HepG2 (cell line): ENCODE results near the gene SFI1. TPM values are rescaled to one million over a fixed set of nuclear protein-coding genes. Genes with fewer than 3 reads are reported as not detected.
A peak's percentile ranks its signal among the peaks of the same experiment; 100 is the strongest.

Source experiments
- ATAC-seq: fragments of 200-7000 bp; cut with Tn5 transposase; 3 replicates; pipeline ENCODE4 v1.9.1; 2020; ENCODE audit warnings: mild to moderate bottlenecking, moderate library complexity
- BruUV-seq: library from RNA; stranded (reverse); fragments of 400-500 nt; replicated peaks from 2 replicates; lab custom pipeline; 2021; lab: Mats Ljungman, UMichigan
- CTCF ChIA-PET: fragments of 300-600 bp; formaldehyde crosslinking; extraction: SDS; loops from one replicate; lab custom pipeline; 2021; ENCODE audit warnings: low total read pairs, inconsistent platforms, low intra/inter-chr PET ratio; lab: Yijun Ruan, JAX
- POLR2A ChIA-PET: fragments of 350-600 bp; sonication (Branson Sonifier 250); formaldehyde crosslinking; loops from one replicate; lab custom pipeline; 2020; ENCODE audit warnings: antibody characterized with exemption, inconsistent platforms; lab: Yijun Ruan, JAX
- DNase-seq: peaks from one replicate; pipeline ENCODE4 v3.0.0-alpha.2; 2015; ENCODE audit warnings: low spot score
- FAIRE-seq: peaks from 3 replicates; lab custom pipeline; 2011; peaks lifted over from hg19 to GRCh38; lab: Jason Lieb, UNC
- H2AFZ ChIP-seq: one replicate; pipeline ENCODE4 v1.6.1; 2011; ENCODE audit warnings: low read length, inconsistent platforms
- H3K27ac ChIP-seq: fragments of 300-600 bp; 3 replicates; pipeline ENCODE4 v1.8.0; 2011; ENCODE audit warnings: mixed run types, mild to moderate bottlenecking, mixed read lengths, low read length, inconsistent platforms; ENCODE audit not compliant: insufficient read depth; ENCODE audit errors: extremely low read length
- H3K27me3 ChIP-seq, 2 experiments: fragments of 200-600 bp in 1 of 2; 2 replicates in 1 of 2; 3 replicates in 1 of 2; pipeline versions ENCODE4 v1.6.0 to v1.8.0; 2011; ENCODE audit warnings: low read length in 2 of 2, mild to moderate bottlenecking in 2 of 2, moderate library complexity in 2 of 2, inconsistent platforms in 1 of 2; ENCODE audit not compliant: insufficient read depth in 2 of 2, control insufficient read depth in 1 of 2
- H3K36me3 ChIP-seq, 2 experiments: fragments of 200-600 bp in 1 of 2; replicated peaks in 1 of 2; 2 replicates in 1 of 2; 3 replicates in 1 of 2; pipeline versions ENCODE4 v1.5.1 to v1.8.0; 2011; ENCODE audit warnings: low read length in 2 of 2, inconsistent platforms in 1 of 2; ENCODE audit not compliant: insufficient read depth in 2 of 2, control insufficient read depth in 1 of 2
- H3K4me1 ChIP-seq: 2 replicates; pipeline ENCODE4 v1.5.1; 2012; ENCODE audit warnings: low read length, inconsistent platforms; ENCODE audit not compliant: insufficient read depth
- H3K4me2 ChIP-seq: 2 replicates; pipeline ENCODE4 v1.6.0; 2011; ENCODE audit warnings: low read depth, low read length, inconsistent platforms
- H3K4me3 ChIP-seq, 3 experiments: fragments of 200-600 bp in 1 of 3; sonication (generic), shearing (Covaris generic) in 1 of 3; replicated peaks in 1 of 3; 2 replicates each; pipeline ENCODE4 v1.5.1; 2011 to 2016; ENCODE audit warnings: low read length in 3 of 3, inconsistent platforms in 2 of 3, low read depth in 2 of 3, mild to moderate bottlenecking in 2 of 3, control low read depth in 1 of 3, mixed read lengths in 1 of 3; ENCODE audit not compliant: insufficient read depth in 1 of 3
- H3K79me2 ChIP-seq: one replicate; pipeline ENCODE4 v1.6.1; 2011; ENCODE audit warnings: low read length, inconsistent platforms; ENCODE audit not compliant: insufficient read depth
- H3K9ac ChIP-seq: 2 replicates; pipeline ENCODE4 v1.6.0; 2011; ENCODE audit warnings: mild to moderate bottlenecking, low read depth, low read length, inconsistent platforms; ENCODE audit not compliant: insufficient read depth
- H3K9me3 ChIP-seq: 2 replicates; pipeline ENCODE4 v1.5.1; 2012; ENCODE audit warnings: mild to moderate bottlenecking, low read length
- H4K20me1 ChIP-seq: 2 replicates; pipeline ENCODE4 v1.6.0; 2011; ENCODE audit warnings: inconsistent platforms, mild to moderate bottlenecking, low read length, moderate library complexity; ENCODE audit not compliant: insufficient read depth
- AHR ChIP-seq: IDR thresholded peaks from 2 replicates; pipeline ENCODE4 v1.6.1; 2018; ENCODE audit warnings: missing genetic modification reagents, missing compliant biosample characterization
- KDM1A ChIP-seq: IDR thresholded peaks from 2 replicates; pipeline ENCODE4 v1.6.1; 2016; ENCODE audit warnings: missing compliant biosample characterization
- MEIS1 ChIP-seq: sonication (generic); formaldehyde crosslinking; IDR thresholded peaks from 2 replicates; pipeline ENCODE4 v1.9.0; 2021; ENCODE audit warnings: mild to moderate bottlenecking, missing genetic modification reagents, moderate library complexity, borderline replicate concordance
- NFE2L2 ChIP-seq: fragments of 150-350 bp; IDR thresholded peaks from 2 replicates; pipeline ENCODE4 v1.6.1; 2014; ENCODE audit warnings: low read length
- NPAS2 ChIP-seq: sonication (generic); formaldehyde crosslinking; IDR thresholded peaks from 2 replicates; pipeline ENCODE4 v1.8.0; 2022; ENCODE audit warnings: mild to moderate bottlenecking, missing genetic modification reagents, borderline replicate concordance
- SETDB1 ChIP-seq: sonication (generic); formaldehyde crosslinking; IDR thresholded peaks from 2 replicates; pipeline ENCODE4 v1.5.1; 2020; ENCODE audit warnings: missing genetic modification reagents, mild to moderate bottlenecking, borderline replicate concordance
- SP1 ChIP-seq, 2 experiments: fragments of 450-650 bp in 1 of 2; sonication (generic) in 1 of 2; formaldehyde crosslinking in 1 of 2; IDR thresholded peaks; 2 replicates each; pipeline versions ENCODE4 v1.4.0 to v1.6.1; 2016 to 2020; ENCODE audit warnings: missing genetic modification reagents in 1 of 2
- SRSF9 ChIP-seq: fragments of 200-400 bp; formaldehyde crosslinking; IDR thresholded peaks from 2 replicates; pipeline ENCODE4 v1.6.1; 2018; ENCODE audit warnings: borderline replicate concordance, mild to moderate bottlenecking, low read depth, low read length; ENCODE audit not compliant: insufficient read depth, poor library complexity, severe bottlenecking
- TRIM24 ChIP-seq: sonication (generic); formaldehyde crosslinking; IDR thresholded peaks from 2 replicates; pipeline ENCODE4 v1.8.0; 2022; ENCODE audit warnings: mild to moderate bottlenecking, missing genetic modification reagents
- U2AF2 ChIP-seq: fragments of 200-400 bp; formaldehyde crosslinking; IDR thresholded peaks from 2 replicates; pipeline ENCODE4 v1.6.1; 2017; ENCODE audit warnings: low read depth, mild to moderate bottlenecking, low read length
- ZNF772 ChIP-seq: sonication (generic); formaldehyde crosslinking; IDR thresholded peaks from 2 replicates; pipeline ENCODE4 v1.5.0; 2020; ENCODE audit warnings: mild to moderate bottlenecking, missing genetic modification reagents
- WGBS: methylation state at CpG from one replicate; pipeline ENCODE4 v1.1.6; 2017; ENCODE audit warnings: low lambda C conversion rate; 5-methylcytosine and 5-hydroxymethylcytosine counted together
- in situ Hi-C: cut with HindIII; loops from 2 replicates; pipeline ENCODE4 v1.10.0; 2017; ENCODE audit warnings: low pct_unique_long_range_greater_than_20kb; ENCODE audit not compliant: extremely low pct_ligation_motif_present
- intact Hi-C: fragments of 100-400 bp; cut with micrococcal nuclease; formaldehyde crosslinking; loops from one replicate; pipeline ENCODE4 v1.10.0; 2022; ENCODE audit not compliant: unreplicated experiment
- polyA plus RNA-seq, 8 experiments: library from polyadenylated mRNA; depleted of rRNA in 3 of 8; stranded (reverse) in 7 of 8; unstranded in 1 of 8; fragments of >200 nt; fragmentation: Illumina TruSeq in 4 of 8; extraction: Trizol in 4 of 8; gene quantifications; 2 replicates each; pipeline versions ENCODE4 v1.2.1 to v1.2.3, GENCODE V29; 2011 to 2016; ENCODE audit warnings: low read depth in 4 of 8, missing spikeins in 1 of 8, mixed read lengths in 1 of 8; ENCODE audit not compliant: insufficient read depth in 1 of 8
- total RNA-seq, 5 experiments: library from RNA; depleted of rRNA; stranded (reverse); fragments of >200 nt; fragmentation: Illumina TruSeq; extraction: Trizol; gene quantifications; 2 replicates each; pipeline ENCODE4 v1.2.3, GENCODE V29; 2016; ENCODE audit warnings: low read depth in 1 of 5
- TF ChIP-seq, protein P1 (sequence below): IDR thresholded peaks from 2 replicates; pipeline ENCODE4 v1.6.1; 2018; ENCODE audit warnings: missing genetic modification reagents
- TF ChIP-seq, protein P2 (sequence below), 2 experiments: sonication (generic) in 1 of 2; formaldehyde crosslinking in 1 of 2; IDR thresholded peaks; 2 replicates each; pipeline versions ENCODE4 v1.4.0 to v1.6.1; 2016 to 2020; ENCODE audit warnings: borderline replicate concordance in 1 of 2, low read depth in 1 of 2, mild to moderate bottlenecking in 1 of 2, missing genetic modification reagents in 1 of 2
- TF ChIP-seq, protein P3 (sequence below): sonication (generic); formaldehyde crosslinking; IDR thresholded peaks from 2 replicates; pipeline ENCODE4 v1.5.0; 2020; ENCODE audit warnings: mild to moderate bottlenecking, missing genetic modification reagents
- TF ChIP-seq, protein P4 (sequence below): sonication (generic); formaldehyde crosslinking; IDR thresholded peaks from 2 replicates; pipeline ENCODE4 v1.4.0; 2020; ENCODE audit warnings: missing genetic modification reagents

SFI1 gene
- total and polyA plus RNA-seq, 2 of the 13 experiments (the other 11 are each of a cell fraction or from before 2014, with no cell fraction given) = 20.5 to 40.1 TPM

DNA sequence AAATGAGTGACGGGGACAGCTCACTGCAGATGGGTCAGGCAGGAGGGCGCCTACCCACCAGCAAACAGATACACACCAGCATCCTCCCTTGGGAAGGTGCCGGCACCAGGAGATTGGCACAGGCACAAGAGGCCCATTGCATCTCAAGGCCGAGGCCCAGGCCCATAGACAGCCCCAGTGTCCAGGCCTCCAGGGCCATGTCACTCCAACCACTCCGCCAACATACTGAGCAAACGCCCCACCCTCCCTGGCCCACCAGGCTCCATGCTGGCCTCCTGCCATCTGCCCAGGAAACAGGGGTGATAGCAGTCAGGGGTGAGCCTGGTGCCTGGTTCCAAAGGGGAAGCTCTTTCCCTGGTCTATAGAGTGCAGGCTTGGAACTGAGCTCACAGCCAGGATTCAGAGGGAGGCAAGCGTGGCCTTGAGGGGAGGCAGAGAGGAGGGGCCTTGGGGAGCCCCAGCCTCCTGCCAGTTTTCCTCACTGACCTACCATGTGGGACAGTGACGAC, 130.9 kb downstream of the SFI1 start:
- ChIA-PET CTCF (interaction anchor here (1.5 kb wide), 1 partner anchor 71 kb away, joined by 6 read pairs; no protein-coding TSS in a partner anchor), POLR2A (interaction anchor here (1.2 kb wide), 1 partner anchor 33 kb away, joined by 3 read pairs; no protein-coding TSS in a partner anchor)
- intact Hi-C loops (no loop called here), in situ Hi-C loops (no loop called here)
- Histone ChIP-seq H3K4me3 (no peak overlapping the region), H3K36me3 (peaks cover 8 to 17% of the 10 kb centered on the region in 2 experiments), H4K20me1 (peaks cover 42% of the 10 kb centered on the region), H3K9ac (0 out of 2 replicates have a peak overlapping the region, but pooled peaks have one; percentile 20), H3K79me2 (peaks cover 64% of the 10 kb centered on the region), H3K4me2 (peak overlapping the region; percentile 50), H3K27ac (peak overlapping the region; percentile 51), H2AFZ (no peak overlapping the region), H3K9me3 (no peaks in the 10 kb centered on the region), H3K27me3 (no peaks in the 10 kb centered on the region), H3K4me1 (peaks cover 52% of the 10 kb centered on the region)
- ATAC-seq (peak; percentile 23), FAIRE-seq (no peak), DNase-seq (peak; percentile 66)
- BruUV-seq = no TSS peak
- 73% methylated on average over 4 of the region's 8 CpGs for WGBS
- TF ChIP-seq ZNF772 (CRISPR knock-in tag) (no peak), NFE2L2 (no peak), SP1 (IDR thresholded peaks at IDR 0.05) (no peak), SP1 (CRISPR knock-in tag; IDR thresholded peaks at IDR 0.05) (no peak), AHR (CRISPR knock-in tag) (no peak), NPAS2 (CRISPR knock-in tag) (no peak), U2AF2 (no peak), MEIS1 (CRISPR knock-in tag) (0 out of 2 replicates have a peak, but pooled peaks have one; percentile 58), TRIM24 (no peak), SETDB1 (no peak), SRSF9 (no peak), KDM1A (CRISPR knock-in tag) (no peak)
- TF ChIP-seq, protein P1, sequence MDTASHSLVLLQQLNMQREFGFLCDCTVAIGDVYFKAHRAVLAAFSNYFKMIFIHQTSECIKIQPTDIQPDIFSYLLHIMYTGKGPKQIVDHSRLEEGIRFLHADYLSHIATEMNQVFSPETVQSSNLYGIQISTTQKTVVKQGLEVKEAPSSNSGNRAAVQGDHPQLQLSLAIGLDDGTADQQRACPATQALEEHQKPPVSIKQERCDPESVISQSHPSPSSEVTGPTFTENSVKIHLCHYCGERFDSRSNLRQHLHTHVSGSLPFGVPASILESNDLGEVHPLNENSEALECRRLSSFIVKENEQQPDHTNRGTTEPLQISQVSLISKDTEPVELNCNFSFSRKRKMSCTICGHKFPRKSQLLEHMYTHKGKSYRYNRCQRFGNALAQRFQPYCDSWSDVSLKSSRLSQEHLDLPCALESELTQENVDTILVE (CRISPR knock-in tag) = no peak
- TF ChIP-seq, protein P2, sequence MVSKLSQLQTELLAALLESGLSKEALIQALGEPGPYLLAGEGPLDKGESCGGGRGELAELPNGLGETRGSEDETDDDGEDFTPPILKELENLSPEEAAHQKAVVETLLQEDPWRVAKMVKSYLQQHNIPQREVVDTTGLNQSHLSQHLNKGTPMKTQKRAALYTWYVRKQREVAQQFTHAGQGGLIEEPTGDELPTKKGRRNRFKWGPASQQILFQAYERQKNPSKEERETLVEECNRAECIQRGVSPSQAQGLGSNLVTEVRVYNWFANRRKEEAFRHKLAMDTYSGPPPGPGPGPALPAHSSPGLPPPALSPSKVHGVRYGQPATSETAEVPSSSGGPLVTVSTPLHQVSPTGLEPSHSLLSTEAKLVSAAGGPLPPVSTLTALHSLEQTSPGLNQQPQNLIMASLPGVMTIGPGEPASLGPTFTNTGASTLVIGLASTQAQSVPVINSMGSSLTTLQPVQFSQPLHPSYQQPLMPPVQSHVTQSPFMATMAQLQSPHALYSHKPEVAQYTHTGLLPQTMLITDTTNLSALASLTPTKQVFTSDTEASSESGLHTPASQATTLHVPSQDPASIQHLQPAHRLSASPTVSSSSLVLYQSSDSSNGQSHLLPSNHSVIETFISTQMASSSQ (IDR thresholded peaks at IDR 0.05; ENCODE audit: low read depth) = no peak
- TF ChIP-seq, protein P2 (CRISPR knock-in tag; IDR thresholded peaks at IDR 0.05; ENCODE audit: borderline replicate concordance) = peak; percentile 25; the same call in 1 of the 2 replicates
- TF ChIP-seq, protein P3, sequence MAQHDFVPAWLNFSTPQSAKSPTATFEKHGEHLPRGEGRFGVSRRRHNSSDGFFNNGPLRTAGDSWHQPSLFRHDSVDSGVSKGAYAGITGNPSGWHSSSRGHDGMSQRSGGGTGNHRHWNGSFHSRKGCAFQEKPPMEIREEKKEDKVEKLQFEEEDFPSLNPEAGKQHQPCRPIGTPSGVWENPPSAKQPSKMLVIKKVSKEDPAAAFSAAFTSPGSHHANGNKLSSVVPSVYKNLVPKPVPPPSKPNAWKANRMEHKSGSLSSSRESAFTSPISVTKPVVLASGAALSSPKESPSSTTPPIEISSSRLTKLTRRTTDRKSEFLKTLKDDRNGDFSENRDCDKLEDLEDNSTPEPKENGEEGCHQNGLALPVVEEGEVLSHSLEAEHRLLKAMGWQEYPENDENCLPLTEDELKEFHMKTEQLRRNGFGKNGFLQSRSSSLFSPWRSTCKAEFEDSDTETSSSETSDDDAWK (CRISPR knock-in tag) = no peak
- TF ChIP-seq, protein P4, sequence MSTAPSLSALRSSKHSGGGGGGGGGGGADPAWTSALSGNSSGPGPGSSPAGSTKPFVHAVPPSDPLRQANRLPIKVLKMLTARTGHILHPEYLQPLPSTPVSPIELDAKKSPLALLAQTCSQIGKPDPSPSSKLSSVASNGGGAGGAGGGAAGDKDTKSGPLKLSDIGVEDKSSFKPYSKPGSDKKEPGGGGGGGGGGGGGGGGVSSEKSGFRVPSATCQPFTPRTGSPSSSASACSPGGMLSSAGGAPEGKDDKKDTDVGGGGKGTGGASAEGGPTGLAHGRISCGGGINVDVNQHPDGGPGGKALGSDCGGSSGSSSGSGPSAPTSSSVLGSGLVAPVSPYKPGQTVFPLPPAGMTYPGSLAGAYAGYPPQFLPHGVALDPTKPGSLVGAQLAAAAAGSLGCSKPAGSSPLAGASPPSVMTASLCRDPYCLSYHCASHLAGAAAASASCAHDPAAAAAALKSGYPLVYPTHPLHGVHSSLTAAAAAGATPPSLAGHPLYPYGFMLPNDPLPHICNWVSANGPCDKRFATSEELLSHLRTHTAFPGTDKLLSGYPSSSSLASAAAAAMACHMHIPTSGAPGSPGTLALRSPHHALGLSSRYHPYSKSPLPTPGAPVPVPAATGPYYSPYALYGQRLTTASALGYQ = no peak
